Esophagus squamous epithelium (tissue), 5 donors: ENCODE measurements around the gene UBE2O. TPM values are rescaled to one million over a fixed set of nuclear protein-coding genes. Genes with fewer than 3 reads are reported as not detected.

Source experiments
- DNase-seq: peaks from one replicate; lab custom pipeline; 2025; lab: John Stamatoyannopoulos, UW
- H3K27ac ChIP-seq, 4 donors: fragments of 200-600 bp; sonication (generic); one replicate each; pipeline ENCODE4 v1.5.1; 2016 to 2019; ENCODE audit warnings: mild to moderate bottlenecking in 1 of 4
- H3K27me3 ChIP-seq, 4 donors: fragments of 200-600 bp; sonication (generic); 1 replicate in 3 of 4; 2 replicates in 1 of 4; pipeline versions ENCODE4 v1.5.1 to v1.6.0; 2017 to 2021; ENCODE audit warnings: antibody characterized with exemption in 1 of 4
- H3K36me3 ChIP-seq, 3 donors: fragments of 200-600 bp; sonication (generic); one replicate each; pipeline ENCODE4 v1.5.1; 2016 to 2019
- H3K4me1 ChIP-seq, 3 donors: fragments of 200-600 bp; sonication (generic); one replicate each; pipeline ENCODE4 v1.5.1; 2017 to 2019
- H3K4me3 ChIP-seq, 4 donors: fragments of 200-600 bp; sonication (generic); 1 replicate in 3 of 4; 2 replicates in 1 of 4; pipeline ENCODE4 v1.5.1; 2016 to 2019; ENCODE audit warnings: mild to moderate bottlenecking in 2 of 4, moderate library complexity in 1 of 4
- H3K9me3 ChIP-seq, 3 donors: fragments of 200-600 bp; sonication (generic); one replicate each; pipeline ENCODE4 v1.5.1; 2016 to 2019
- POLR2A ChIP-seq, 4 donors: fragments of 450-650 bp; IDR thresholded peaks; one replicate each; pipeline ENCODE4 v1.6.1; 2017; ENCODE audit warnings: antibody characterized with exemption in 4 of 4, mild to moderate bottlenecking in 4 of 4, moderate library complexity in 3 of 4
- WGBS, 2 donors: methylation state at CpG; one replicate each; pipeline ENCODE4 v1.1.5; 2018; 5-methylcytosine and 5-hydroxymethylcytosine counted together
- intact Hi-C: fragments of 100-400 bp; cut with DNase I; formaldehyde crosslinking; loops from one replicate; pipeline ENCODE4 v1.15.0; 2022
- total RNA-seq, 4 donors: library from RNA; depleted of rRNA; stranded (reverse); fragments of >200 nt; gene quantifications; one replicate each; pipeline ENCODE4 v1.1.0, GENCODE V29; 2016
- TF ChIP-seq, protein P1 (sequence below), 6 experiments: fragments of 450-650 bp in 4 of 6; fragments of 200-600 bp in 2 of 6; sonication (generic) in 2 of 6; IDR thresholded peaks; one replicate each; pipeline ENCODE4 v1.5.1; 2016 to 2019; ENCODE audit warnings: antibody characterized with exemption in 6 of 6, mild to moderate bottlenecking in 4 of 6, moderate library complexity in 4 of 6
- donor health status: DM: yes; HTN: yes; CAD: no.

The UBE2O gene
- total RNA-seq, 4 donors from 2014 or later = 11.9 to 19.8 (median 16.3) TPM

DNA sequence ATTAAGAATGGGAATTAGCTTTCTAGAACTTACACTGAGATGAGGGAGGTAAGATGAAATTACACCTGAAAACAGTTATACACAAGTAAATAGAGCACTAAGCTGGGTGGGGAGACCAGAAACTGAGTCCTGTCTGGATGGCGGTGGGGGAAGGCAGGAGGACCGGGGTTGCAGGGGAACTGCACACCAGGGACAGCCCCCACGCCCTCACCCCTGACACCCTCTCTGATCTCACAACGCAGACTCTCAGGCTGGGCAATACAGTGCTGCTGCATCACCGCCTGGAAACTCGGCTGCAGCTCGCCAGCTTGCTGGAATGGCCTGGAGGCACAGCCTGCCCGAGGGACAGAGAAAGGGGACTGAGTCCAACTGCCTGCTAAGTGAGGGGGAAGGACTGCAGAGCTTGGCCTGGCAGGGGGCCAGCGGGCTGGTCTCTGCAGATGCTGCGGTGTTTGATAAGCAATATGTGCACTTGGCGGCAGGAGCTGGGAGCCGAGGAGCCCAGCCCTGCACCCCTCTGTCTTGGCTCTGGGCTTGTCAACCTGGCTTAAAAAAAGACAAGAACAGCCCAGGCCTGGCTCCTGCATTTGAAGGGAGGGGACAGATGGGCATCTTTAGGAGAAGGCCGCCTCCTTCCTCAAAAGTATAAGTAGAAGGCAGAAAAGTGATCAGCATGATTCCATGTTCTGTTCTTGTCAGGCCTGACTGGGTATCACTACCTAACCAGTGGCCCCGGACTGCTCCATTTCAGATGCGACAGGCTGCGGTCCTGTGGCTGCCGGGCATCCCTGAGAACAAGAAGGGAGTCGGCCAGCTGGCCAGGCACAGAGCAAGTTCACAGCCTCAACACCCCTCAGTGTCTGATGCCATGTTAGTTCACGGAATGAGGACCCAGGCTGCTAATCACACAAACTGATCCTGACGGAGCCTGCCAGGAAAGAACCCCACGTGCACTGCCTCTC is 38.3 kb downstream of the UBE2O start:
- WGBS, 2 donors = 41 to 73% methylated on average over 11 of the region's 21 CpGs
- intact Hi-C loops = no loop called here
- no peaks in the 10 kb centered on the region for H3K9me3 ChIP-seq
- H3K4me1 ChIP-seq = peaks cover 0 to 12% (median 3%) of the 10 kb centered on the region in 3 donors
- H3K27me3 ChIP-seq = no peaks in the 10 kb centered on the region
- H3K36me3 ChIP-seq = peaks cover 0 to 46% (median 0%) of the 10 kb centered on the region in 3 donors
- no peak overlapping the region for H3K4me3 ChIP-seq
- no peak for DNase-seq
- no peak overlapping the region for H3K27ac ChIP-seq
- no peak for TF ChIP-seq POLR2A (IDR thresholded peaks at IDR 0.05)
- TF ChIP-seq, protein P1, sequence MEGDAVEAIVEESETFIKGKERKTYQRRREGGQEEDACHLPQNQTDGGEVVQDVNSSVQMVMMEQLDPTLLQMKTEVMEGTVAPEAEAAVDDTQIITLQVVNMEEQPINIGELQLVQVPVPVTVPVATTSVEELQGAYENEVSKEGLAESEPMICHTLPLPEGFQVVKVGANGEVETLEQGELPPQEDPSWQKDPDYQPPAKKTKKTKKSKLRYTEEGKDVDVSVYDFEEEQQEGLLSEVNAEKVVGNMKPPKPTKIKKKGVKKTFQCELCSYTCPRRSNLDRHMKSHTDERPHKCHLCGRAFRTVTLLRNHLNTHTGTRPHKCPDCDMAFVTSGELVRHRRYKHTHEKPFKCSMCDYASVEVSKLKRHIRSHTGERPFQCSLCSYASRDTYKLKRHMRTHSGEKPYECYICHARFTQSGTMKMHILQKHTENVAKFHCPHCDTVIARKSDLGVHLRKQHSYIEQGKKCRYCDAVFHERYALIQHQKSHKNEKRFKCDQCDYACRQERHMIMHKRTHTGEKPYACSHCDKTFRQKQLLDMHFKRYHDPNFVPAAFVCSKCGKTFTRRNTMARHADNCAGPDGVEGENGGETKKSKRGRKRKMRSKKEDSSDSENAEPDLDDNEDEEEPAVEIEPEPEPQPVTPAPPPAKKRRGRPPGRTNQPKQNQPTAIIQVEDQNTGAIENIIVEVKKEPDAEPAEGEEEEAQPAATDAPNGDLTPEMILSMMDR (IDR thresholded peaks at IDR 0.05) = no peak

DNA sequence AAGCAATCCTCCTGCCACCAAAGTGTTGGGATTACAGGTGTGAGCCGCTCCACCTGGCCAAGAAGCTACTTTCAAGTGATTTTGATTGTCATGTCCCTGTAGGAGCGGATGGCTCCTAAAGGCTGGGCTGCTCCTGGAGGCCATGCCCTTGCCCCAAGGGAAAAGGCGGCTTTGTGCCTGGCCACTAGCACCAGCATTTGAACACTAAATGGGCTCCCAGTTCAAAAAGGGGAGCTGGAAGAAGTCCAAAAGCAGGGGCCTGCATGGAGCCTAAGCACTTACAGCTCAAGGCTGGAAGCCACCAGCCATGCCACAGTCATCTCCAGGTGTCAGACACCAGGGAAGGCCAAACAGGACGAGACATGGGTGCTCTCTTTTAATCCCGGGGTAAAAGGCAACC is 41.7 kb downstream of the UBE2O start:
- intact Hi-C loops = no loop called here
- TF ChIP-seq POLR2A (IDR thresholded peaks at IDR 0.05) = no peak
- TF ChIP-seq, protein P1 (IDR thresholded peaks at IDR 0.05) = no peak

DNA sequence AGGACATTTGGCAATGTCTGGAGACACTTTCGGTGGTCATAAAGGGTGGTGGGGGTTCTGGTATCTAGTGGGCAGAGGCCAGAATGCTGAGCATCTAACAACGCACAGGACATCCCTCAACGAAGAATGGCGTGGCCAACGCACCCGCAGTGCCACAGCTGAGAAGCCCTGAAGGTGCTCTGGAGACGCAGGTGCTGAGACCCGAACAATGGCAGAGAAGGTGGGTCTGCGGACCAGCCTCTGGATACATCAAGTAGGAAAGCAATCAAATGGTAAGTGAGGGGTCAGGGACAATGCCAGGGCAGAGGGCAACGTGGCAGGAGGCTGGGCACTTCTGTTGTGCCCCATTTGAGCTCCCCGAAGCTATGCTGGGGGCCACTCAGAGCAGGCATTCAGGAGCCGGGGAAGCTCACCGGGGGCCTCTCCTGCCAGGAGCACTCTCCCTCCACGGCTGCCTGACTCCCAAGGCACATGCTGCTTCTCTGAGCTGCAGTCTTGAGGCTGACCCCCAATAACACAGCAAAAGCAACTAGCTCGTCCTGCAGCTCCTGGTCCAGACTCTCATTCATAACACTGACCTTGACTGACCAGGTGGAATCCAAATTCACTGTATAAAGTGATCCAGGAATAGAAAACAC is 42.5 kb downstream of the UBE2O start:
- peaks cover 0 to 34% (median 3%) of the 10 kb centered on the region in 3 donors for H3K4me1 ChIP-seq
- H3K36me3 ChIP-seq = peaks cover 0 to 44% (median 0%) of the 10 kb centered on the region in 3 donors
- H3K27ac ChIP-seq = no peak overlapping the region
- intact Hi-C loops = no loop called here
- WGBS, 2 donors = 81 to 85% methylated on average over 6 to 10 of the region's 15 CpGs
- no peak overlapping the region for H3K4me3 ChIP-seq
- TF ChIP-seq, protein P1 (IDR thresholded peaks at IDR 0.05) = no peak
- TF ChIP-seq POLR2A (IDR thresholded peaks at IDR 0.05) = no peak
- no peaks in the 10 kb centered on the region for H3K9me3 ChIP-seq
- DNase-seq = no peak
- no peaks in the 10 kb centered on the region for H3K27me3 ChIP-seq

More for the DNA sequence above, 41.7 kb downstream of the UBE2O start:
- H3K9me3 ChIP-seq = no peaks in the 10 kb centered on the region
- no peak overlapping the region for H3K4me3 ChIP-seq
- no peak overlapping the region for H3K27ac ChIP-seq
- DNase-seq = no peak
- H3K27me3 ChIP-seq = no peaks in the 10 kb centered on the region
- 83 to 88% methylated on average over 2 to 5 of the region's 5 CpGs for WGBS, 2 donors
- H3K36me3 ChIP-seq = peaks cover 0 to 37% (median 0%) of the 10 kb centered on the region in 3 donors
- peaks cover 0 to 26% (median 3%) of the 10 kb centered on the region in 3 donors for H3K4me1 ChIP-seq

DNA sequence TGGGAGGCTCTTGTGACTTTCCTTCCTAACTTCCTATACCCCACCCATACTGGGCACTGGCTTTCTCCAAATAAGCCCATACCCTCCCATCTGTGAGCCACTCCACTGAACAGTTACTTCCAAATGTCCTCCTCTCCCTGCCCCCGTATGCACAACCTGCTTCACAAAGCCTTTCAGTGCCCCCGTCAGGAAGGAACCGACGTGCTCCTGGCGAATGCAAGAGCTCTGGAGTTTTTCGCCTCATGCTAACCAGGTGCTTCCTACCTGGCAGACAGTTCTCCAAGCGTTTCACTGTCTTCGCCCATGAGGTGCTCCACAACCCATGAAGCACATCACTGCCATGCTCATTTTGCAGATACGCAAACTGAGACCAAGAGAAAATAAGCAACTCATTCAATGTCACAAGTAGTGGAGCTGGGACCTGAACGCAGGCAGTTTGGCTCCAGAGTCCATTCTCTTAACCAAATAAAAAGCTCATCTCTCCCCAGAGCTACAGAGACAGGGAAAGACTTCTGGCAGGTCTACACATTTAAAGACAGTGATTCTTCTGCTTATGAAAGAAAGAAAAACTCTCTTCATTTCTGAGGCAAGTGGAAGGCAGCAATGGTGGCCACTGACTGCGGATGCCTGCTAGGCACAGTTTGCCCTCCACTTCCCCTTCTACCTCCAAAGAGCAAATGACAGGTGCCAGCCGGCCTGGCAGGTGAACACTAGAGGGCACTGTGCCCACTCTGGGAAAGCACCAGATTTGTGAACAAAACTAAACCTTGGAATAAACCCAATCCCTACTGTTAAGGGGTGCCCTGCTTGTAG is 44.7 kb downstream of the UBE2O start:
- intact Hi-C loops = loop anchor here (5.0 to 10.0 kb wide), 3 partner anchors 49 to 463 kb away; partner anchors contain the start of genes FBF1 and RHBDF2
- H3K27me3 ChIP-seq = no peaks in the 10 kb centered on the region
- no peak for DNase-seq

More for the DNA sequence above, 44.7 kb downstream of the UBE2O start:
- WGBS, 2 donors = 47 to 71% methylated on average over 5 to 11 of the region's 12 CpGs
- no peak overlapping the region for H3K4me3 ChIP-seq
- H3K9me3 ChIP-seq = no peaks in the 10 kb centered on the region
- TF ChIP-seq, protein P1 (IDR thresholded peaks at IDR 0.05) = peak in 5 of 6 experiments; percentile 71 to 83 (median 73)
- no peak for TF ChIP-seq POLR2A (IDR thresholded peaks at IDR 0.05)
- H3K36me3 ChIP-seq = peaks cover 0 to 66% (median 4%) of the 10 kb centered on the region in 3 donors
- H3K4me1 ChIP-seq = peaks cover 0 to 30% (median 0%) of the 10 kb centered on the region in 3 donors
- H3K27ac ChIP-seq = no peak overlapping the region
